Keratinocyte (primary cell): Measurements from ENCODE around the gene B3GNT2. TPM values are rescaled to one million over a fixed set of nuclear protein-coding genes. Genes with fewer than 3 reads are reported as not detected.

Experiments
- DNase-seq: peaks from one replicate; pipeline ENCODE4 v3.0.0-alpha.2; 2011; ENCODE audit warnings: low read depth, missing footprints, low spot score
- FAIRE-seq: peaks from 2 replicates; lab custom pipeline; 2011; peaks lifted over from hg19 to GRCh38; lab: Jason Lieb, UNC
- H2AFZ ChIP-seq: 2 replicates; pipeline ENCODE4 v1.6.0; 2012; ENCODE audit warnings: low read length, control low read depth, inconsistent platforms; ENCODE audit not compliant: control insufficient read depth
- H3K27ac ChIP-seq: 2 replicates; pipeline ENCODE4 v1.5.1; 2011; ENCODE audit warnings: low read length; ENCODE audit not compliant: control insufficient read depth, insufficient read depth
- H3K27me3 ChIP-seq: 3 replicates; pipeline ENCODE4 v1.6.0; 2011; ENCODE audit warnings: low read length; ENCODE audit not compliant: control insufficient read depth, insufficient read depth; ENCODE audit errors: extremely low read depth
- H3K36me3 ChIP-seq, 2 experiments: 2 replicates in 1 of 2; 3 replicates in 1 of 2; pipeline ENCODE4 v1.5.1; 2011; ENCODE audit warnings: low read length in 2 of 2, mild to moderate bottlenecking in 1 of 2; ENCODE audit not compliant: control insufficient read depth in 2 of 2, insufficient read depth in 2 of 2; ENCODE audit errors: extremely low read depth in 1 of 2
- H3K4me1 ChIP-seq: 3 replicates; pipeline ENCODE4 v1.5.1; 2011; ENCODE audit warnings: low read length; ENCODE audit not compliant: control insufficient read depth, insufficient read depth; ENCODE audit errors: extremely low read depth
- H3K4me2 ChIP-seq: 3 replicates; pipeline ENCODE4 v1.6.0; 2011; ENCODE audit warnings: low read depth, low read length; ENCODE audit not compliant: control insufficient read depth, insufficient read depth; ENCODE audit errors: extremely low read depth
- H3K4me3 ChIP-seq, 3 experiments: fragments of 200-600 bp in 1 of 3; sonication (generic) in 1 of 3; 2 replicates in 2 of 3; 3 replicates in 1 of 3; pipeline ENCODE4 v1.5.1; 2011 to 2016; ENCODE audit warnings: low read length in 3 of 3, mild to moderate bottlenecking in 3 of 3, control low read depth in 2 of 3, inconsistent platforms in 1 of 3, low read depth in 1 of 3, mixed read lengths in 1 of 3, mixed run types in 1 of 3, moderate library complexity in 1 of 3; ENCODE audit not compliant: control insufficient read depth in 2 of 3, insufficient read depth in 2 of 3; ENCODE audit errors: extremely low read depth in 1 of 3
- H3K79me2 ChIP-seq: 2 replicates; pipeline ENCODE4 v1.6.0; 2012; ENCODE audit warnings: low read length; ENCODE audit not compliant: control insufficient read depth, insufficient read depth
- H3K9ac ChIP-seq: 3 replicates; pipeline ENCODE4 v1.6.0; 2011; ENCODE audit warnings: low read length; ENCODE audit not compliant: control insufficient read depth, insufficient read depth; ENCODE audit errors: extremely low read depth
- H3K9me1 ChIP-seq: 3 replicates; pipeline ENCODE4 v1.6.0; 2011; ENCODE audit warnings: low read length; ENCODE audit not compliant: control insufficient read depth, insufficient read depth; ENCODE audit errors: extremely low read depth
- H3K9me3 ChIP-seq: 2 replicates; pipeline ENCODE4 v1.5.1; 2012; ENCODE audit warnings: low read depth, low read length; ENCODE audit not compliant: control insufficient read depth
- H4K20me1 ChIP-seq: 3 replicates; pipeline ENCODE4 v1.6.0; 2011; ENCODE audit warnings: low read length; ENCODE audit not compliant: control insufficient read depth, insufficient read depth; ENCODE audit errors: extremely low read depth
- EZH2 ChIP-seq: IDR thresholded peaks from one replicate; pipeline ENCODE4 v1.6.1; 2012; ENCODE audit warnings: inconsistent platforms, mild to moderate bottlenecking, low read length, moderate library complexity
- dilution Hi-C: fragments of 300-500 bp; cut with MboI; formaldehyde crosslinking; loops from one replicate; pipeline ENCODE4 v1.7.0; 2020; ENCODE audit warnings: low sequenced_read_pairs; ENCODE audit not compliant: extremely low pct_ligation_motif_present
- polyA plus RNA-seq, 5 experiments: library from polyadenylated mRNA; depleted of rRNA in 3 of 5; stranded (reverse) in 3 of 5; stranded (forward) in 1 of 5; unstranded in 1 of 5; fragments of >200 nt; gene quantifications; 1 replicate in 1 of 5; 2 replicates in 3 of 5; 3 replicates in 1 of 5; pipeline versions ENCODE4 v1.2.1 to v1.2.3, GENCODE V29; 2011 to 2012; ENCODE audit warnings: missing spikeins in 2 of 5, low read depth in 1 of 5, low replicate concordance in 1 of 5
- TF ChIP-seq, protein P1 (sequence below), 3 experiments: IDR thresholded peaks in 1 of 3; conservative IDR thresholded peaks in 1 of 3; optimal IDR thresholded peaks in 1 of 3; 2 replicates in 2 of 3; 3 replicates in 1 of 3; pipeline versions ENCODE3 to v1.5.1; 2011; ENCODE audit warnings: low read length in 3 of 3, mild to moderate bottlenecking in 3 of 3, moderate library complexity in 2 of 3, control low read depth in 1 of 3, inconsistent platforms in 1 of 3; ENCODE audit not compliant: insufficient read depth in 2 of 3; ENCODE audit errors: extremely low read depth in 1 of 3

Gene B3GNT2
- polyA plus RNA-seq, 1 donor (not counting 4 experiments of a cell fraction or from before 2014, with no cell fraction given): 44.3 TPM

GRCh38 chr2:62248226-62248625 is 52.3 kb downstream of the B3GNT2 start:
- no peak overlapping the region for H3K9ac ChIP-seq
- no peaks in the 10 kb centered on the region for H3K79me2 ChIP-seq
- no peaks in the 10 kb centered on the region for H3K27me3 ChIP-seq
- H3K9me3 ChIP-seq: no peaks in the 10 kb centered on the region
- dilution Hi-C loops: no loop called here
- H3K4me2 ChIP-seq: no peak overlapping the region
- no peaks in the 10 kb centered on the region for H3K9me1 ChIP-seq
- no peaks in the 10 kb centered on the region for H3K4me1 ChIP-seq
- no peak for FAIRE-seq
- H3K27ac ChIP-seq: no peak overlapping the region
- TF ChIP-seq, protein P1, sequence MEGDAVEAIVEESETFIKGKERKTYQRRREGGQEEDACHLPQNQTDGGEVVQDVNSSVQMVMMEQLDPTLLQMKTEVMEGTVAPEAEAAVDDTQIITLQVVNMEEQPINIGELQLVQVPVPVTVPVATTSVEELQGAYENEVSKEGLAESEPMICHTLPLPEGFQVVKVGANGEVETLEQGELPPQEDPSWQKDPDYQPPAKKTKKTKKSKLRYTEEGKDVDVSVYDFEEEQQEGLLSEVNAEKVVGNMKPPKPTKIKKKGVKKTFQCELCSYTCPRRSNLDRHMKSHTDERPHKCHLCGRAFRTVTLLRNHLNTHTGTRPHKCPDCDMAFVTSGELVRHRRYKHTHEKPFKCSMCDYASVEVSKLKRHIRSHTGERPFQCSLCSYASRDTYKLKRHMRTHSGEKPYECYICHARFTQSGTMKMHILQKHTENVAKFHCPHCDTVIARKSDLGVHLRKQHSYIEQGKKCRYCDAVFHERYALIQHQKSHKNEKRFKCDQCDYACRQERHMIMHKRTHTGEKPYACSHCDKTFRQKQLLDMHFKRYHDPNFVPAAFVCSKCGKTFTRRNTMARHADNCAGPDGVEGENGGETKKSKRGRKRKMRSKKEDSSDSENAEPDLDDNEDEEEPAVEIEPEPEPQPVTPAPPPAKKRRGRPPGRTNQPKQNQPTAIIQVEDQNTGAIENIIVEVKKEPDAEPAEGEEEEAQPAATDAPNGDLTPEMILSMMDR (optimal IDR thresholded peaks at IDR 0.05 in 1 of 3, IDR thresholded peaks at IDR 0.05 in 1 of 3, conservative IDR thresholded peaks at IDR 0.05 in 1 of 3; ENCODE audit: extremely low read depth in 1 of 3, insufficient read depth in 2 of 3, low read length in 3 of 3): no peak
- no peak for TF ChIP-seq EZH2
- no peaks in the 10 kb centered on the region for H3K36me3 ChIP-seq
- H3K4me3 ChIP-seq: no peak overlapping the region
- no peak overlapping the region for H2AFZ ChIP-seq
- no peaks in the 10 kb centered on the region for H4K20me1 ChIP-seq
- no peak for DNase-seq

- H3K4me3 ChIP-seq: no peak overlapping the region
- FAIRE-seq: no peak
These were observed 54.3 kb downstream of the B3GNT2 start for GRCh38 chr2:62250239-62250638.

More at GRCh38 chr2:62250239-62250638, 54.3 kb downstream of the B3GNT2 start:
- TF ChIP-seq, protein P1 (optimal IDR thresholded peaks at IDR 0.05 in 1 of 3, IDR thresholded peaks at IDR 0.05 in 1 of 3, conservative IDR thresholded peaks at IDR 0.05 in 1 of 3; ENCODE audit: extremely low read depth in 1 of 3, insufficient read depth in 2 of 3, low read length in 3 of 3): no peak
- TF ChIP-seq EZH2: no peak
- Histone ChIP-seq H3K4me1 (no peaks in the 10 kb centered on the region), H3K36me3 (no peaks in the 10 kb centered on the region), H3K27ac (no peak overlapping the region), H4K20me1 (no peaks in the 10 kb centered on the region), H3K79me2 (no peaks in the 10 kb centered on the region), H3K9me1 (no peaks in the 10 kb centered on the region), H2AFZ (no peak overlapping the region), H3K4me2 (no peak overlapping the region), H3K27me3 (no peaks in the 10 kb centered on the region), H3K9ac (no peak overlapping the region), H3K9me3 (no peaks in the 10 kb centered on the region)
- DNase-seq: no peak
- dilution Hi-C loops: no loop called here
